Smooth muscle cell (in vitro differentiated cells): ENCODE measurements around the gene DNAJB4. TPM values are rescaled to one million over a fixed set of nuclear protein-coding genes. Genes with fewer than 3 reads are reported as not detected.

ENCODE experiments used
- DNase-seq: peaks from one replicate; lab custom pipeline; 2025; ENCODE audit not compliant: unreplicated experiment; lab: John Stamatoyannopoulos, UW
- H2AFZ ChIP-seq: fragments of 200-600 bp; sonication (generic); 2 replicates; pipeline ENCODE4 v1.6.0; 2016; ENCODE audit warnings: antibody characterized with exemption, low read depth, mild to moderate bottlenecking
- H3F3A ChIP-seq: fragments of 200-600 bp; sonication (generic); 2 replicates; pipeline ENCODE4 v1.6.0; 2017; ENCODE audit warnings: antibody characterized with exemption, low read depth
- H3K27ac ChIP-seq: fragments of 200-600 bp; sonication (generic); 2 replicates; pipeline ENCODE4 v1.5.1; 2016; ENCODE audit warnings: low read depth, mild to moderate bottlenecking
- H3K27me3 ChIP-seq: fragments of 200-600 bp; sonication (generic); 2 replicates; pipeline ENCODE4 v1.6.1; 2016; ENCODE audit warnings: low read depth, mild to moderate bottlenecking
- H3K36me3 ChIP-seq: fragments of 200-600 bp; sonication (generic); 2 replicates; pipeline ENCODE4 v1.5.1; 2016; ENCODE audit warnings: low read depth
- H3K4me1 ChIP-seq: fragments of 200-600 bp; sonication (generic); 2 replicates; pipeline ENCODE4 v1.5.1; 2016; ENCODE audit warnings: low read depth
- H3K4me2 ChIP-seq: fragments of 200-600 bp; sonication (generic); 2 replicates; pipeline ENCODE4 v1.6.0; 2016; ENCODE audit warnings: mild to moderate bottlenecking
- H3K4me3 ChIP-seq: fragments of 200-600 bp; sonication (generic); 2 replicates; pipeline ENCODE4 v1.5.1; 2016; ENCODE audit warnings: mild to moderate bottlenecking
- H3K79me2 ChIP-seq: fragments of 200-600 bp; sonication (generic); 2 replicates; pipeline ENCODE4 v1.6.0; 2016; ENCODE audit warnings: low read depth, mild to moderate bottlenecking
- H3K9ac ChIP-seq: fragments of 200-600 bp; sonication (generic); 2 replicates; pipeline ENCODE4 v1.6.0; 2016; ENCODE audit warnings: low read depth
- H3K9me3 ChIP-seq: fragments of 200-600 bp; sonication (generic); replicated peaks from 2 replicates; pipeline ENCODE4 v1.5.1; 2016; ENCODE audit warnings: low read depth
- H4K20me1 ChIP-seq: fragments of 200-600 bp; sonication (generic); 2 replicates; pipeline ENCODE4 v1.6.0; 2016; ENCODE audit warnings: low read depth
- CTCF ChIP-seq: fragments of 200-600 bp; sonication (generic); IDR thresholded peaks from 2 replicates; pipeline ENCODE4 v1.5.1; 2017; ENCODE audit warnings: borderline replicate concordance, mild to moderate bottlenecking, antibody characterized with exemption; ENCODE audit not compliant: insufficient read depth, poor library complexity, severe bottlenecking
- WGBS: methylation state at CpG from one replicate; pipeline ENCODE4 v1.1.7; 2016; ENCODE audit warnings: low lambda C conversion rate; 5-methylcytosine and 5-hydroxymethylcytosine counted together
- polyA plus RNA-seq: library from polyadenylated mRNA; unstranded; fragments of >200 nt; fragmentation: Nextera tagmentation; extraction: Ambion mirVana; gene quantifications from 2 replicates; pipeline ENCODE4 v1.2.1, GENCODE V29; 2016
- total RNA-seq: library from RNA; depleted of rRNA; stranded (reverse); fragments of >200 nt; gene quantifications from 2 replicates; pipeline ENCODE4 v1.2.3, GENCODE V29; 2014

The DNAJB4 gene
- total and polyA plus RNA-seq, 2 experiments from 2014 or later, result 43.4 to 48.9 TPM

DNA sequence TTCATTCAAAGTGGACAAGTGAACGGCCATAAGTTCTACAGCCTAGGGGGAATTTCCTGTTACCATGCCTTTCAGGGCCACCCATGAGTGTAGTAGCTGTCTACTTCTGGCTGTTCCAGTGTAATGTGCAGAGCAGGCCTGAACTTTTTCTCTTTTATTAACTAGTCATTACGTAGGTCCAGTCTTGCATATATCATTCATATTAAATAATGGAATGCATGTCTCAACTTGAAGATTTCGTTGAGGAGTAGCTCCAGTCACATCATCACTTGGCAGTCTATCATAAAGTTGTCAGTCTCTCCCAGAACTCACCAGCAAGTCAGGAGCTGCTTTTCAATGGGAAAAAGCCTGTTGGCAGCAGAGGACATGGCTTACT, 29.0 kb downstream of the DNAJB4 start:
- Histone ChIP-seq H2AFZ (no peak overlapping the region), H3K27ac (no peak overlapping the region), H3F3A (no peaks in the 10 kb centered on the region), H3K4me3 (no peak overlapping the region), H3K27me3 (no peaks in the 10 kb centered on the region), H3K9me3 (no peaks in the 10 kb centered on the region), H4K20me1 (no peaks in the 10 kb centered on the region), H3K79me2 (no peaks in the 10 kb centered on the region), H3K4me2 (no peak overlapping the region), H3K4me1 (no peaks in the 10 kb centered on the region), H3K36me3 (no peaks in the 10 kb centered on the region), H3K9ac (no peak overlapping the region)
- no peak for DNase-seq
- WGBS, result 77% methylated on average over 3 of the region's 3 CpGs
- TF ChIP-seq CTCF, result no peak

- no peak overlapping the region for H3K4me3 ChIP-seq
- H4K20me1 ChIP-seq, result no peaks in the 10 kb centered on the region
- H3K9ac ChIP-seq, result no peak overlapping the region
- no peaks in the 10 kb centered on the region for H3F3A ChIP-seq
- no peak for TF ChIP-seq CTCF
- H3K79me2 ChIP-seq, result no peaks in the 10 kb centered on the region
- no peaks in the 10 kb centered on the region for H3K36me3 ChIP-seq
- no peak overlapping the region for H3K4me2 ChIP-seq
- WGBS, result 85% methylated on average over 2 of the region's 2 CpGs
- H3K9me3 ChIP-seq, result no peaks in the 10 kb centered on the region
- H3K27ac ChIP-seq, result no peak overlapping the region
- H3K4me1 ChIP-seq, result no peaks in the 10 kb centered on the region
- H3K27me3 ChIP-seq, result no peaks in the 10 kb centered on the region
- DNase-seq, result no peak
- H2AFZ ChIP-seq, result no peak overlapping the region
Measured at GRCh38 chr1:78035121-78035520, 30.4 kb downstream of the DNAJB4 start.

DNA sequence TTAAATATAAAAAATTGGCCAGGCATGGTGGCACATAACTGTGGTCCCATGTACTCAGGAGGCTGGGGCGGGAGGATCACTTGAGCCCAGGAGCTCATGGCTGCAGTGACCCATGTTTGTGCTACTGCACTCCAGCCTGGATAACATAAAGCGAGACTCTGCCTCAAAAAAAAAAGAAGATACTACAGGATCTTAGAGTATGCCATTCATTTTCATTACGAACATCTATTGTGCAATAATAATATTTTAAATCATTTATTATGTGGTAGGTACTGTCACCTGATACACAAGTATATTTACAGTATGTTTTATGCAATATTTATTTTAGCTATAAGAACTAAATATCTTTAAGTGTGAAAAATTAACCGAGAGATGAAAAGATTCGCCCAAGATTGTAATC, 31.7 kb downstream of the DNAJB4 start:
- Histone ChIP-seq H3K9me3 (no peaks in the 10 kb centered on the region), H3K9ac (no peak overlapping the region), H4K20me1 (no peaks in the 10 kb centered on the region), H3K79me2 (no peaks in the 10 kb centered on the region), H3K36me3 (no peaks in the 10 kb centered on the region), H2AFZ (no peak overlapping the region), H3K4me2 (no peak overlapping the region), H3K27ac (no peak overlapping the region), H3K4me1 (no peaks in the 10 kb centered on the region), H3K27me3 (peaks cover 8% of the 10 kb centered on the region), H3K4me3 (no peak overlapping the region), H3F3A (no peaks in the 10 kb centered on the region)
- 72% methylated on average over 5 of the region's 5 CpGs for WGBS
- DNase-seq, result no peak
- TF ChIP-seq CTCF, result no peak

- H3K4me2 ChIP-seq, result no peak overlapping the region
- H3K36me3 ChIP-seq, result no peaks in the 10 kb centered on the region
- DNase-seq, result no peak
- no peaks in the 10 kb centered on the region for H3K79me2 ChIP-seq
- 91% methylated on average over 2 of the region's 2 CpGs for WGBS
- no peaks in the 10 kb centered on the region for H3K9me3 ChIP-seq
- no peak overlapping the region for H3K9ac ChIP-seq
- no peak overlapping the region for H3K27ac ChIP-seq
- no peak for TF ChIP-seq CTCF
- no peaks in the 10 kb centered on the region for H3F3A ChIP-seq
- no peaks in the 10 kb centered on the region for H4K20me1 ChIP-seq
- peaks cover 16% of the 10 kb centered on the region for H3K27me3 ChIP-seq
- H3K4me1 ChIP-seq, result no peaks in the 10 kb centered on the region
- no peak overlapping the region for H3K4me3 ChIP-seq
- H2AFZ ChIP-seq, result no peak overlapping the region
Measured at GRCh38 chr1:78038071-78038470, 33.3 kb downstream of the DNAJB4 start.
